ENCODE measurements around the gene RIOK1.

DNA sequence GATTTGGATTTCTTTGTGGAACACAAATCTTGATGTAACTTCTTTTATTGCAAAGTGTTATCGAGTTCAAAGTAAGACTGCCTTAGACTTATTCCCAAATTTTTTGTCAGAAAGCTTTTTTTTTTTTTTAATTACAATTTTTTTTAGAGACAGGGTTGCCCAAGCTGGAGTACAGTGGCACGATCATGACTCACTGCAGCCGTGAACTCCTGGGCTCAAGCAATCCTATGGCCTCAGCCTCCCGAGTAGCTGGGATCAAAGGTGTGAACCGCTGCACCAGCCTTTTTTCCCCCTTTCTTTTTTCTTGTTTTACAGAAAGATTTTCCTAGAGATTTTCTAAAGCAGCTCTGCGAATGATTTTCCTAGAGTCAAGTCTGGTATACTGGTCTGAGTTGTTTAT is 2.8 kb downstream of the RIOK1 start:
- TF ChIP-seq, protein P1, sequence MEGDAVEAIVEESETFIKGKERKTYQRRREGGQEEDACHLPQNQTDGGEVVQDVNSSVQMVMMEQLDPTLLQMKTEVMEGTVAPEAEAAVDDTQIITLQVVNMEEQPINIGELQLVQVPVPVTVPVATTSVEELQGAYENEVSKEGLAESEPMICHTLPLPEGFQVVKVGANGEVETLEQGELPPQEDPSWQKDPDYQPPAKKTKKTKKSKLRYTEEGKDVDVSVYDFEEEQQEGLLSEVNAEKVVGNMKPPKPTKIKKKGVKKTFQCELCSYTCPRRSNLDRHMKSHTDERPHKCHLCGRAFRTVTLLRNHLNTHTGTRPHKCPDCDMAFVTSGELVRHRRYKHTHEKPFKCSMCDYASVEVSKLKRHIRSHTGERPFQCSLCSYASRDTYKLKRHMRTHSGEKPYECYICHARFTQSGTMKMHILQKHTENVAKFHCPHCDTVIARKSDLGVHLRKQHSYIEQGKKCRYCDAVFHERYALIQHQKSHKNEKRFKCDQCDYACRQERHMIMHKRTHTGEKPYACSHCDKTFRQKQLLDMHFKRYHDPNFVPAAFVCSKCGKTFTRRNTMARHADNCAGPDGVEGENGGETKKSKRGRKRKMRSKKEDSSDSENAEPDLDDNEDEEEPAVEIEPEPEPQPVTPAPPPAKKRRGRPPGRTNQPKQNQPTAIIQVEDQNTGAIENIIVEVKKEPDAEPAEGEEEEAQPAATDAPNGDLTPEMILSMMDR (IDR thresholded peaks at IDR 0.05 in 2 of 3, conservative IDR thresholded peaks at IDR 0.05 in 1 of 3; ENCODE audit: insufficient read depth in 2 of 3, low read depth in 1 of 3, low read length in 3 of 3) = no peak
- TF ChIP-seq TAF1 (IDR thresholded peaks at IDR 0.05; ENCODE audit: control insufficient read depth, extremely low read depth, insufficient read depth, low read length, severe bottlenecking) = no peak
- no peak for TF ChIP-seq JUN (IDR thresholded peaks at IDR 0.05; ENCODE audit: borderline replicate concordance, low read depth, low read length)
- TF ChIP-seq JUN (CRISPR knock-in tag; IDR thresholded peaks at IDR 0.05; ENCODE audit: borderline replicate concordance) = no peak
- TF ChIP-seq ZNF707 (CRISPR knock-in tag; conservative IDR thresholded peaks at IDR 0.05) = no peak
- no peak for TF ChIP-seq CEBPB (tag; IDR thresholded peaks at IDR 0.05)
- TF ChIP-seq, protein P2, sequence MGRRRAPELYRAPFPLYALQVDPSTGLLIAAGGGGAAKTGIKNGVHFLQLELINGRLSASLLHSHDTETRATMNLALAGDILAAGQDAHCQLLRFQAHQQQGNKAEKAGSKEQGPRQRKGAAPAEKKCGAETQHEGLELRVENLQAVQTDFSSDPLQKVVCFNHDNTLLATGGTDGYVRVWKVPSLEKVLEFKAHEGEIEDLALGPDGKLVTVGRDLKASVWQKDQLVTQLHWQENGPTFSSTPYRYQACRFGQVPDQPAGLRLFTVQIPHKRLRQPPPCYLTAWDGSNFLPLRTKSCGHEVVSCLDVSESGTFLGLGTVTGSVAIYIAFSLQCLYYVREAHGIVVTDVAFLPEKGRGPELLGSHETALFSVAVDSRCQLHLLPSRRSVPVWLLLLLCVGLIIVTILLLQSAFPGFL (CRISPR knock-in tag; IDR thresholded peaks at IDR 0.05) = no peak

Data from K562 (cell line).